PC-9 (cell line): ENCODE measurements around the gene MACROD1.

Experiments
- CTCF ChIP-seq: fragments of 200-600 bp; sonication (generic); conservative IDR thresholded peaks from 2 replicates; pipeline ENCODE4 v1.6.1; 2017; ENCODE audit warnings: mixed run types, antibody characterized with exemption, mild to moderate bottlenecking, moderate library complexity
- EZH2 ChIP-seq: fragments of 200-600 bp; sonication (generic); IDR thresholded peaks from 2 replicates; pipeline ENCODE4 v1.8.0; 2017; ENCODE audit warnings: antibody characterized with exemption, low read depth

GRCh38 chr11:64014356-64014755 is 151.6 kb downstream of the MACROD1 start:
- no peak for TF ChIP-seq EZH2
- TF ChIP-seq CTCF = no peak
